CD4-positive, alpha-beta T cell treated with Interleukin-4 for 1 hour (primary cell): ENCODE measurements around the gene LRRC46.

Experiments
- DNase-seq, 2 donors: peaks; one replicate each; pipeline ENCODE4 v3.0.0-alpha.2; 2020 to 2022

LRRC46 gene

DNA sequence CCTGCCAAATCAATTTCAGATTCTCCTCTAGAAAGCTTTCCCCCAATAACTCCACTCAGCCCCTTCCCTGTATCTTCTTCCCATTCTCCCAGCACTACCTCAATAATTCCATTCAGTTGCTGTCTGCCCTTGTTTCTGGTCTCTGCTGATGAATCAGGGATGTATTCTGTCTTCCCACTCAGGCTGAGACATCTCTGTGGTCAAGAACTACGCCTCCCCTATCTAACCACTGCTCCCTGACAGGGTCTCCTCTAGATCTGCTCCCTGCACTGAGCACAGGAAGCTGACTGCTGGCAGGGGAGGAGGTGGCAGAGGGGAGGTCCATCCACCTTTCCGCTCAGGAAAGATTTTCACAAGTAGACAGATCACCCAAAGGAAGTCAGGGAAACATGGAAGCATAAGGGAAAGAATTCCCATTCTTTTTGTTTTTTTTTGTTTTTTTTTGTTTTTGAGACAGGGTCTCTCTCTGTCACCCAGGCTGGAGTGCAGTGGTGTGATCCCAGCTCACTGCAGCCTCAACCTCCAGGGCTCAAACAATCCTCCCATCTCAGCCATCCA is 47.6 kb downstream of the LRRC46 start:
- DNase-seq, result no peak

GRCh38 chr17:47879776-47880454 is 48.4 kb downstream of the LRRC46 start:
- no peak for DNase-seq

DNA sequence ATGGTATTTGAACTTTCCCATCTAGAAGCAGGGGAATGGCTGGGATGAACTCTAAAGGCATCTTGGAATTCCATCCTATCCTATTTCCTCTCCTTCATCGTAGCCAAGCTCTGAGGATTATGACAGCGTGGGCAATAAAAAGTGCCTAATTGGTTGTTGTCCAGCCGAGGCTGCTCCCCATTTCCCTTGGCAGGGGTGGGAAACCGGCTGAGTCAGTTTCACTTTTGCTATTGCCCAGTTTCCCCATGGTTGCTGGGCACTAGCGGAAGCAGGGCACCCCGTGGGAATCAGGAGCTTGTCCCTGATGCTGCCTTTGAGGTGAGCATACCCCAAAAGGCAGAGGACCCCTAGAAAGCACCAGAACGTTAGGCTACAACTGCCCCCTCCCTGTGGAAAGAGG is 50.8 kb downstream of the LRRC46 start:
- DNase-seq, result no peak

GRCh38 chr17:47882695-47883588 is 51.5 kb downstream of the LRRC46 start:
- DNase-seq, result no peak

DNA sequence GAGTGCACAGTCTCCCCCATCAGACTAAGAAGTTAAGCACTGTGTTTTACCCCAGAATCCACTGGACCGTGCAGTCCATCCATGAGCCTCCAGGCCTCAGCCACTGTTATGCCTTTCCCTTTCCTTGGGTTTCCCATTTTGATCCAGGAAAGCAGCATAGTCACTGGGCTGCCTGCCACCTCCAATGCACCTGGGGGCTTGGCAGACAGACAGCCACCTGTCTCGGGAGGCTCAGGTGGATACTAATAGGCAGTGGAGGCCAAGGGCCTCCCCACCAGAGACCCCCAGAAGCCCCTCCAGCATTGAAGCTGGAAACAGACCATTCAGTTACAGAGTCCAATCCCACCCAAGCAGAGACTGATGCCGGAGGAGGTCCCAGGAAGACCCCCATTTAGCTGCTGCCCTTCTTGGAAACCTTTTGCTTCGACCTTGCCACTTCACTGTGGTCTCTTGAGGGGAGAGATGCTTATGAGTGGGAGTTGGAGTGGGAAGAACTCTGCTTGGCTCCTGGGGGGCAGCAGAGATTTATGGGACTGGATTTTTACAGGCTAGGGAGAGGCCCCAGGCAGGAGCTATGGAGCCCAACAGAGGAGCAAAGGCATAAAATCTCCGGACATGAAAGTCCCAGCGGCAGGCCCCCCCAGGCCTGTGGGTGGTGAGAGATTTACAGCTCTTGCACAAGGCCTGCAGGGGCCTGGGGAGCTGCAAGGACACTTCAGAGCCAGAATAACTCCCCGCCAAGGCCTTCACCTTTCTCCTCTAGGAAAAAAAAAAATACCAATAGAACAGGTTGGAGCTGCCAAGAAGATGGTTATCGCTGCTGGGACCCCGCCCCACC is 52.3 kb downstream of the LRRC46 start:
- DNase-seq, result no peak

DNA sequence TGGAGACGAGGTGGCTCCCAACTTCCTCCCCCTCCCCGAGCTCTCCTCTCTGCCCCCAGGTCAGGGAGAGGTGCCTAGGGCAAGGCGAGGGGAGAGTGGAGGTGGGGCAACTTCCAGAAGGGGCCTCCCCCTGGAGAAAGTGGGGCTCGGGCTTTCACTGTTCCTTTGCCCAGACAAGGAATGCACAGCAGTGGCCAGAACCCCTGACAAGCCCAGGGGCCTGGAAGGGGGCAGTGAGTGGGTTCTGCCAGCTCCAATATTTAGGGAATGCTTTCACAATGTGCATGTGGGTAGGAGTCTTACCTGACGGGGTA is 52.9 kb downstream of the LRRC46 start:
- DNase-seq, result no peak

DNA sequence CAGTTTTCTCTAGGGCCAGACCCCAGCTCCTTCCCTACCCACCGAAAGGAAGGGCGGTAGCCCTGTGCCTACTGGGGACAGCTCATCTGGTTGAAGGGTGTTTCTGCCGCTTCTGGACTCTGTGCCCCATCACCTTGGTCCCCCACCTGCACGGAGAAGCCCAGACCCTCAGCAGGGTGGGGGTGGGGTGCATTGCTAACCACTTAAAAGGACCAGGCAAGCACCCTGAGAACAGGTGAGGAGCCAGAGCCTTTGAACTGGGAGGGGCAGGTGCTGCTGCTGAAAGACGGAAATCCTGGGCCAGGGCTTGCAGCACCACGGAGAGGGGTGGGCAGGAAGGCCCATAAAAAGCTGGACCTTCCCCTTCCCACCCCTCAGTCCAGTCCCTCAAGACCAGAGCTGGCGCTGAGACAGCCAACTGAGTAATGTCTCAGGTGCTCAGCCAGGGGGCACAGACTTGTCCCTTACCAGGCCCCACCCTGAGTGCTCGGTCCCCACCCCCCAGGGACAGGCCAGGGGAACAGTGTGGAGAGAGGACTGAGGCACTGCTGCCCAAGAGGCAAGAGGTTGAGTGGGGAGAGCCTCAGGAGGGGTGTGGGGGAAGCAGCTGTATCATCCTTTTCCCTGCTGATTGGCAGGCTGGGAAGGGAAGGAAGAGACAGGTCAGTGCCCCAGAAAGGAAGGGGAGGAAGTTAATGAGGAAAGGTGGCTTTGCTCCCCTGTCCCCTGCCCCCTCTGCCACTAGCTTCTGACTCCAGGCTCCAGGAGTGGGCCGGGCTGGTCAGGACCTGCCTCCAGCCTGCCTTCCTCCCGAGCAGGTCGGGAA is 53.6 kb downstream of the LRRC46 start:
- DNase-seq, result peak in 1 of 2 donors; percentile 21
